Mononuclear cell (primary cell): ENCODE measurements around the gene ALOX5. TPM values are rescaled to one million over a fixed set of nuclear protein-coding genes. Genes with fewer than 3 reads are reported as not detected.

ENCODE experiments used
- H3K27me3 ChIP-seq: 2 replicates; pipeline ENCODE4 v1.6.0; 2011; ENCODE audit warnings: low read length, control low read depth; ENCODE audit not compliant: insufficient read depth
- H3K4me1 ChIP-seq: 2 replicates; pipeline ENCODE4 v1.5.1; 2011; ENCODE audit warnings: mild to moderate bottlenecking, low read length, control low read depth; ENCODE audit not compliant: insufficient read depth
- H3K4me3 ChIP-seq: 2 replicates; pipeline ENCODE4 v1.5.1; 2011; ENCODE audit warnings: mild to moderate bottlenecking, low read length, moderate library complexity
- H3K9me3 ChIP-seq: 2 replicates; pipeline ENCODE4 v1.5.1; 2011; ENCODE audit warnings: low read depth, mild to moderate bottlenecking, control low read depth, low read length
- total RNA-seq: library from RNA; depleted of rRNA; stranded (reverse); fragments of >200 nt; gene quantifications from one replicate; pipeline ENCODE4 v1.2.3, GENCODE V29; 2012

The ALOX5 gene
- total RNA-seq, 1 donor, result 88.9 TPM

- Histone ChIP-seq H3K4me1 (peaks cover 12% of the 10 kb centered on the region), H3K4me3 (no peak overlapping the region), H3K9me3 (no peaks in the 10 kb centered on the region), H3K27me3 (peaks cover 23% of the 10 kb centered on the region)
Measured at GRCh38 chr10:45368181-45368580, 5.8 kb upstream of the ALOX5 start.

- H3K4me1 ChIP-seq, result peaks cover 31% of the 10 kb centered on the region
- H3K9me3 ChIP-seq, result no peaks in the 10 kb centered on the region
- peaks cover 23% of the 10 kb centered on the region for H3K27me3 ChIP-seq
- no peak overlapping the region for H3K4me3 ChIP-seq
Measured at GRCh38 chr10:45370202-45370955, 3.6 kb upstream of the ALOX5 start.

- no peak overlapping the region for H3K4me3 ChIP-seq
- no peaks in the 10 kb centered on the region for H3K9me3 ChIP-seq
- peaks cover 23% of the 10 kb centered on the region for H3K27me3 ChIP-seq
- H3K4me1 ChIP-seq, result peaks cover 40% of the 10 kb centered on the region
Measured at GRCh38 chr10:45371560-45371959, 2.5 kb upstream of the ALOX5 start.

- no peaks in the 10 kb centered on the region for H3K9me3 ChIP-seq
- H3K27me3 ChIP-seq, result peaks cover 23% of the 10 kb centered on the region
- peaks cover 48% of the 10 kb centered on the region for H3K4me1 ChIP-seq
- H3K4me3 ChIP-seq, result no peak overlapping the region
Measured at GRCh38 chr10:45372251-45372951, 1.6 kb upstream of the ALOX5 start.

- peaks cover 23% of the 10 kb centered on the region for H3K27me3 ChIP-seq
- H3K9me3 ChIP-seq, result no peaks in the 10 kb centered on the region
- H3K4me1 ChIP-seq, result peaks cover 55% of the 10 kb centered on the region
- peak overlapping the region; percentile 41 for H3K4me3 ChIP-seq
Measured at GRCh38 chr10:45373003-45373575, 927 bp upstream of the ALOX5 start.

GRCh38 chr10:45374350-45375052 lies 485 bp downstream of the ALOX5 start:
- Histone ChIP-seq H3K4me3 (peak overlapping the region; percentile 64), H3K27me3 (peaks cover 23% of the 10 kb centered on the region), H3K4me1 (peaks cover 69% of the 10 kb centered on the region), H3K9me3 (no peaks in the 10 kb centered on the region)

- Histone ChIP-seq H3K27me3 (peaks cover 23% of the 10 kb centered on the region), H3K4me3 (peak overlapping the region; percentile 64), H3K4me1 (peaks cover 75% of the 10 kb centered on the region), H3K9me3 (no peaks in the 10 kb centered on the region)
Measured at GRCh38 chr10:45375101-45375500, 1.1 kb downstream of the ALOX5 start.

- Histone ChIP-seq H3K27me3 (peaks cover 22% of the 10 kb centered on the region), H3K9me3 (no peaks in the 10 kb centered on the region), H3K4me3 (peak overlapping the region; percentile 64), H3K4me1 (peaks cover 75% of the 10 kb centered on the region)
Measured at GRCh38 chr10:45375716-45376231, 1.8 kb downstream of the ALOX5 start.

GRCh38 chr10:45376371-45376801 lies 2.4 kb downstream of the ALOX5 start:
- peaks cover 17% of the 10 kb centered on the region for H3K27me3 ChIP-seq
- H3K9me3 ChIP-seq, result no peaks in the 10 kb centered on the region
- H3K4me1 ChIP-seq, result peaks cover 78% of the 10 kb centered on the region
- H3K4me3 ChIP-seq, result no peak overlapping the region

- H3K27me3 ChIP-seq, result peaks cover 8% of the 10 kb centered on the region
- H3K4me3 ChIP-seq, result no peak overlapping the region
- H3K9me3 ChIP-seq, result no peaks in the 10 kb centered on the region
- peaks cover 87% of the 10 kb centered on the region for H3K4me1 ChIP-seq
Measured at GRCh38 chr10:45377321-45377720, 3.3 kb downstream of the ALOX5 start.

GRCh38 chr10:45377858-45378257 lies 3.8 kb downstream of the ALOX5 start:
- H3K4me1 ChIP-seq, result peaks cover 89% of the 10 kb centered on the region
- H3K9me3 ChIP-seq, result no peaks in the 10 kb centered on the region
- H3K4me3 ChIP-seq, result no peak overlapping the region
- H3K27me3 ChIP-seq, result peaks cover 3% of the 10 kb centered on the region

- Histone ChIP-seq H3K9me3 (no peaks in the 10 kb centered on the region), H3K4me1 (peaks cover 92% of the 10 kb centered on the region), H3K27me3 (no peaks in the 10 kb centered on the region), H3K4me3 (no peak overlapping the region)
Measured at GRCh38 chr10:45378914-45379726, 5.1 kb downstream of the ALOX5 start.

- H3K27me3 ChIP-seq, result no peaks in the 10 kb centered on the region
- H3K9me3 ChIP-seq, result no peaks in the 10 kb centered on the region
- no peak overlapping the region for H3K4me3 ChIP-seq
- peaks cover 92% of the 10 kb centered on the region for H3K4me1 ChIP-seq
Measured at GRCh38 chr10:45379891-45380540, 6.0 kb downstream of the ALOX5 start.
